Ishikawa (cell line): Measurements from ENCODE around the gene UNCX.

Source experiments
- CEBPB ChIP-seq: IDR thresholded peaks from 2 replicates; pipeline ENCODE4 v1.6.1; 2012
- CREB1 ChIP-seq: IDR thresholded peaks from 2 replicates; pipeline ENCODE4 v1.6.1; 2012; ENCODE audit warnings: low read depth
- EGR1 ChIP-seq: IDR thresholded peaks from 2 replicates; pipeline ENCODE4 v1.6.1; 2012
- EP300 ChIP-seq: IDR thresholded peaks from 2 replicates; pipeline ENCODE4 v1.6.1; 2012; ENCODE audit warnings: borderline replicate concordance
- FOXM1 ChIP-seq: IDR thresholded peaks from 2 replicates; pipeline ENCODE4 v1.6.1; 2012; ENCODE audit warnings: low read depth, borderline replicate concordance
- MAX ChIP-seq: IDR thresholded peaks from 2 replicates; pipeline ENCODE4 v1.6.1; 2012
- NFIC ChIP-seq: IDR thresholded peaks from 2 replicates; pipeline ENCODE4 v1.6.1; 2012
- RAD21 ChIP-seq: IDR thresholded peaks from 2 replicates; pipeline ENCODE4 v1.6.1; 2012; ENCODE audit warnings: low read depth
- REST ChIP-seq: IDR thresholded peaks from 2 replicates; pipeline ENCODE4 v1.6.1; 2012; ENCODE audit warnings: low read depth, mild to moderate bottlenecking
- TAF1 ChIP-seq: IDR thresholded peaks from 2 replicates; pipeline ENCODE4 v1.6.1; 2012; ENCODE audit warnings: low read depth, mild to moderate bottlenecking
- TCF12 ChIP-seq: IDR thresholded peaks from 2 replicates; pipeline ENCODE4 v1.6.1; 2012; ENCODE audit warnings: low read depth
- TEAD4 ChIP-seq: IDR thresholded peaks from 2 replicates; pipeline ENCODE4 v1.6.1; 2012
- YY1 ChIP-seq: IDR thresholded peaks from 2 replicates; pipeline ENCODE4 v1.6.1; 2012; ENCODE audit warnings: low read depth
- ZBTB7A ChIP-seq: IDR thresholded peaks from 2 replicates; pipeline ENCODE4 v1.6.1; 2012; ENCODE audit warnings: low read depth
- TF ChIP-seq, protein P1 (sequence below): IDR thresholded peaks from 2 replicates; pipeline ENCODE4 v1.6.1; 2012

Gene UNCX

DNA sequence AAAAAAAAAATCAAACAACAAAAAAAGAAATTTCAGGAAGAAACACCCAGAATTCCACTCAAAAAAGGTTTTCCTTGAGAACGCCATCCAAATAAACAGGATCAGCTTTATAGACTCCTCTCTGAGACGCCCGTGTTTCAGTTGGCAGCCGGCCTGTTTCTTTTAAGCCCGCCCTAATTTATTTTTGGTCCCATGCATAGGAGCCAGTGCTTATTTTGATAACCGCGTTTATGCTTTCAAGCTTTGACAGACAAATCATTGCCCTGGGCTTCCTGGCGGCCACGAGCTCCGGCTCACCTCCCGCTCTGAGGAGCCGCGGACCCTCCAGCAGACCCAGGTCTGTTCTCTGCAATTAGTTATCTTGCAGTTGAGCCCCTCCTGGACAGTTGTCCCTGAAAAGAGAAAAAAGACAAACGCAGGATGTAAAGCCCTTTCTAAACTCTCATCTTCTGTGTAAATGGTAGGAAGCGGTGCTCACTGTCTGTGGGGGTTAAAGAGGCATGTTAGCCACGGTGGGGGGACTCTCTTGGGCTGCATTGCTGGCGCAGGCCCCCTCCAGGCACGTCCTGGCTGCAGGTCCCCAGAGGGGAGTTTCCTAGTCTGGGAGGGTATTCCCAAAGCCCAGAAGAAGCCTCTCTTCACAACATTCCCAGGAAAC lies 22.2 kb upstream of the UNCX start:
- TF ChIP-seq ZBTB7A (no peak), TEAD4 (no peak), EGR1 (no peak), TCF12 (no peak), MAX (no peak), YY1 (no peak)
- TF ChIP-seq, protein P1, sequence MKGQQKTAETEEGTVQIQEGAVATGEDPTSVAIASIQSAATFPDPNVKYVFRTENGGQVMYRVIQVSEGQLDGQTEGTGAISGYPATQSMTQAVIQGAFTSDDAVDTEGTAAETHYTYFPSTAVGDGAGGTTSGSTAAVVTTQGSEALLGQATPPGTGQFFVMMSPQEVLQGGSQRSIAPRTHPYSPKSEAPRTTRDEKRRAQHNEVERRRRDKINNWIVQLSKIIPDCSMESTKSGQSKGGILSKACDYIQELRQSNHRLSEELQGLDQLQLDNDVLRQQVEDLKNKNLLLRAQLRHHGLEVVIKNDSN, result no peak

- no peak for TF ChIP-seq TAF1
- TF ChIP-seq TCF12, result no peak
- no peak for TF ChIP-seq ZBTB7A
- no peak for TF ChIP-seq CREB1
- no peak for TF ChIP-seq REST
These were observed 21.6 kb upstream of the UNCX start for GRCh38 chr7:1210979-1211608.

- TF ChIP-seq EGR1 (no peak), FOXM1 (no peak), RAD21 (no peak), TCF12 (no peak), YY1 (no peak), CREB1 (no peak), TEAD4 (no peak), CEBPB (no peak), REST (no peak), TAF1 (no peak), EP300 (no peak), NFIC (no peak), MAX (no peak), ZBTB7A (no peak)
- TF ChIP-seq, protein P1, result no peak
These were observed 21.1 kb upstream of the UNCX start for GRCh38 chr7:1211611-1212010.

- TF ChIP-seq TCF12 (no peak), TAF1 (no peak), NFIC (no peak), FOXM1 (no peak), CREB1 (no peak), YY1 (no peak), MAX (no peak), TEAD4 (no peak), EP300 (no peak), EGR1 (no peak), RAD21 (no peak), ZBTB7A (no peak)
- TF ChIP-seq, protein P1, result no peak
These were observed 18.2 kb upstream of the UNCX start for GRCh38 chr7:1214516-1214915.

DNA sequence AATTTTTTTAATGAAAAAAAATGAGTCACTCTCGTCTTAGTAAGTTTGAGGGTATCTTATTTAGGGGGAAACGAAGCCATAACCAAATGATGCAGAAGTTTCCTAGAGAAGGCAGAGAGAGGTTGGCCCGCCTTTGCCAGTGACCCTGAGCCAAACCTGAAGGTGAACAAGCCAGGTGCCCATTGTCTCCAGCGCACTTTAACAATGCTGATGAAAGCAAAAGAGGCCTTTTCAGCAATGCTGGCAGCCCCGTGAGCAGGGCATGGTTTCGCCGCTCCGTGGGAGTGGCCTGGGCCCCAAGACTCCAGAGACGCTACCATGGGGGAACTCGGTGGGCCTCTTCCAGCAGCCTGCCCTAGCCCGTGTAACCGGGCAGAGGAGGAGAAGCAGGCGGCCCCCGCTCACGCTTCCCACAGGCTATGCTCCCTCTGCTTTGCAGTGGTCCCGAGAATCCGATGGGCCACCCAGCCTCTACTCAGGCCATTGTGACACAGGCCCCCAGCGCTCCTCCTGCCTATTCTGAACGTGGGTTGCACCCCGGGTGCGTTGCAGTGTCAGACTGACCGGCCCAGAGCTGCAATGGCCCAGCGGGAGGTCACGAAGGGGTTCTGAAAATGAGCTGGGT lies 14.0 kb upstream of the UNCX start:
- no peak for TF ChIP-seq TCF12
- no peak for TF ChIP-seq NFIC
- TF ChIP-seq ZBTB7A, result no peak
- TF ChIP-seq EP300, result no peak
- no peak for TF ChIP-seq TAF1
- no peak for TF ChIP-seq RAD21
- no peak for TF ChIP-seq MAX
- TF ChIP-seq YY1, result no peak
- no peak for TF ChIP-seq EGR1
- TF ChIP-seq FOXM1, result no peak
- TF ChIP-seq, protein P1, result no peak
- TF ChIP-seq TEAD4, result no peak
- no peak for TF ChIP-seq CREB1
- no peak for TF ChIP-seq CEBPB
- no peak for TF ChIP-seq REST
